GM21619 (cell line): ENCODE data around the gene ZNF200.

Experiments
- ATAC-seq: cut with Tn5 transposase; IDR thresholded peaks from one replicate; pipeline ENCODE4 v1.9.1; 2021; ENCODE audit not compliant: unreplicated experiment

ZNF200 gene

GRCh38 chr16:3179651-3180050, 55.3 kb downstream of the ZNF200 start:
- no peak for ATAC-seq

DNA sequence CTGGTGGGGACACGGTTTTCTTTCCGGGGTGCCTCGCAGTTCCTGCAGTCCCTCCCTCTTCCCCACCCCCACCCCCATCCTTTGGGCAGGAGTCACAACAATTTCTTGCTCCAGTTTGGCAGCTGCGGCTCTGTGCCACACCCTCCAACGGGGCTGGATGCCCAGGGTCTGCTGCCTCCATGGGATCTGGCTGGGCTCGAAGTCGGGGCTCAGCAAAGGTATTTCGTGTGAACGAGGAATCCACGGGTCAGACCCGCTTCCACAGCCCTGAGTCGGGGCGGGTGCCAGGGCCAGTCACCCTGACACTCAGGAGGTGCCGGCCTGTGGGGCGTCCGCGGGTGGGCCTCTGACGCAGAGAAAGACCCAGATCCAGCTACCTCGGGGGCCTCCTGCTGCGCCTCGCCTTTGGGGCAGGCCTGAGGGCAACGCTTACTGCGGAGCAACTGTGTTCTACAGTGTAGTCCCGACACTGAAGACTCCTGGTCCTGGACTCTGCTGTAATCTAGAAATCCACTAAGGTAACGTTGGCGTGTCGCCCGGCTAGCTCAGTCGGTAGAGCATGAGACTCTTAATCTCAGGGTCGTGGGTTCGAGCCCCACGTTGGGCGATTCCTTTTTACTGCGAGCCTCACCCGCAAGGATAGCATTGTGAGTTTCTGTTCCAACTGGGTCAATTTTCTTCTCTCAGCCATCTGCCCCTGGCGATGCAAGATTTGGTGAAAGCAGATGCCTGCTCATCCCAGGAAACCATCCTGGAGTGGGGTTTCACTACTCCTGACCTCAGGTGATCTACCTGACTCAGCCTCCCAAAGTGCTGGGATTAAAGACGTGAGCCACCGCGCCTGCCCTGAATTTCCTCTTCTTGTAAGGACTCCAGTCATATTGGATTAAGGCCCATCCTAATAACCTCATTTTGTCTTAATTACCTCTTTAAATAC, 59.5 kb downstream of the ZNF200 start:
- no peak for ATAC-seq

DNA sequence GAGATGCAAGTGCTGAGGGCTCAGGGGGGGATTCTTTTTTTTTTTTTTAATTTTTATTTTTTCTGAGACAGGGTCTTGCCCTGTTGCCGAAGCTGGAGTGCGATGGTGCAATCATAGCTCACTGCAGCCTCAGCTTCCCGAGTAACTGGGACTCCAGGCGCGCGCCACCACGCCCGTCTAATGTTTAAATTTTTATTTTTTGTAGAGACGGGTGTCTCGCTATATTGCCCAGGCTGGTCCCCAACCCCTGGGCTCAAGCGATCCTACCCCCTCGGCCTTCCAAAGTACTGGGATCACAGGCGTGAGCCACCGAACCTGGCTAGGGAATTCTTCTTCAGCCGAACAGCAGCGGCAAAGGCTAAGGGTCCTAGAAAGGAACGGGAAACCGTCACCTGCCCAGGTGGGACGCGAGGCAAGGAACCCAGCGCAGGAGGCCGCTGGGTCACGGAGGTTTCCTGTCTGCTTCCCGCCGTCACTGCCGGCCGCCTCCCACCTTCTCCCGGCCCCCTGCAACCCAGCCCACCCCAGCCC, 60.3 kb downstream of the ZNF200 start:
- no peak for ATAC-seq

- no peak for ATAC-seq
Measured at GRCh38 chr16:3173892-3174617, 60.9 kb downstream of the ZNF200 start.
